HG03432 (cell line): ENCODE results near the gene NHEJ1.

Source experiments
- ATAC-seq: cut with Tn5 transposase; IDR thresholded peaks from one replicate; pipeline ENCODE4 v1.9.1; 2021; ENCODE audit warnings: mild to moderate bottlenecking, moderate library complexity; ENCODE audit not compliant: unreplicated experiment

Gene NHEJ1

DNA sequence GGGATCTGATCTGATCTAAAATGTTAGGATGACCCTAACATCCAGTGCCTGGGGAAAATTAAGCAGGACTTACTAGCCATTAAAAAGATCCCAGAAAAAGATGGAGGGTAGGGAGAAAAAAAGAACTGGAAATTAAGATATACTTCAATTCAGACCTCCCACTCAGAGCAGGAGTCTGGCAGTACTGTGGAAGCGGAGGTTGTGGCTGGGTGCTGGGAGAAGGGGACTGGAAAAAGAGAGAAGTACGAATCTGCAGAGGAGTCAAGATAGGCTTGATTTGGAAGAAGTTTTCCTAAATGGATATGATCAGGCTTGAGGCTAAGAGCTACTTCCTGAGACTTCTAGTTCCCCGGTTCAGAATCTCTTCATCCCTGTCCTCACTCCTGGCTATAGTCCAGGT is 66.4 kb downstream of the NHEJ1 start:
- no peak for ATAC-seq

DNA sequence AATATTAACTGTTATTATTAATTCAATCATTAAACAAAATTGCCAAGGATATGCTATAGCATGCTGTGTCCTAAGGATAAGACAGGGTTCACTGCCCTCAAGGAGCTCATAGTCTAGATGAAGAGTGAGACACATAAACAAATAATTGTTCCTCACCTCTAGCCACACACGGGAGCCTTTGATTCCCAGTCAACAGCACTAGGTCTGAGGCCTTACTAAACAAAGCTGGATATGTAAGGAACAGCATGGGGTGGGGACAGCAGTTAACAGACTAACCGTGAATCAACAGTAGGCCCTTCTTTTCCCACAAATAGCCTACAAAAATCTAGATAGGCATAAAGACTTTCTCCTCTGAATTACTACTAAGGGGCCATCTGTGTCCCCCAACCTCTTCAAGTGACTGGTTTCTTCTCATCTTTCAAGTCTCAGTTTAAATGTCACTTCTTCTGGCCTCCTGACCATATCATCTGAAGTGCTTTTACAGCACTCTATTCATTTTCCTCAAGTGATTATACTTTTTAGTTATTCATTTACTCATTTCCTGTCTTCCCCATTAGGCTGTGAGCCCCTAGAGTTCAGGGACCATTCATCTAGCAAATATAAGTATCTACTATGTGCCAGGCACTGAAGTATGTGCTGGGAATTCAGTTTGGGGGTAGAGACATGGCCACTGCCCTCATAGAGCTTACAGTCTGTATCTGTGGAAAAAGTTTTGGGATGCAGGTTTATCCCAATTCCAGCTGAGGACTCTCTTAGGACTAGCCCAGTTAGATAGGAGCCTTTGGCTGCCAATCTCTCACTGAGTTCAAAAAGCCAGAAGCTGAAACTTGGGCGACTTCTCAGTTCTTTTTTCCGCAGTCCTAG is 69.9 kb downstream of the NHEJ1 start:
- no peak for ATAC-seq

DNA sequence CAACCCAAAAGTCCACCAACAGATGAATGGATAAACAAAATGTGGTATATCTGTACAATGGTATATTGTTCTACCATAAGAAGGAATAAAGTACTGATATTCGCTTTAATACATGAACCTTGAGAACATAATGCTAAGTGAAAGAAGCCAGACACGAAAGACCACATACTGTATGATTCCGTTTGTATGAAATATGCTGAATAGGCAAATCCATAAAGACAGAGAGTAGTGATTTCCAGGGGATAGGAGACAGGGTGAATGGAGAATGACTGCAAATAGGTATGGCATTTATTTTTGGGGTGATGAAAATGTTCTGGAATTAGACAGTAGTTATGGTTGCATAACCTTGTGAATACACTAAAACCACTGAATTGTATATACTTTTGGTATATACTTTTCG is 71.3 kb downstream of the NHEJ1 start:
- ATAC-seq, result no peak

DNA sequence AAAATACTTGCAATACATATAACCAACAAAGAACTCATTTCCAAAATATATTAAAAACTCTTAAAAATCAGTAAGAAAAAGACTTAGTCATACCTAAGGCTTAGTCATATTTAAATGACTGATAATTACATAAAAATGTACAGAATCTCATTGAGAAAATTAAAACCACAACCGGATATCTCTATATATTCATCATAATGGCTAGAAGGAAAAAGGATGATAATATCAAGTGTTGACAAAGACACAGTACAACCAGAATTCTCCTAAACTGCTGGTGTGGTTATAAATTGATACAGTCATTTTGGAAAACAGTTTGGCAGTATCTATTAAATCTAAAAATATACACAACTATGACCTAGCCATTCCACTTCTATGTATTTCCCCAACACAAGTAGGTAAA is 72.8 kb downstream of the NHEJ1 start:
- no peak for ATAC-seq

DNA sequence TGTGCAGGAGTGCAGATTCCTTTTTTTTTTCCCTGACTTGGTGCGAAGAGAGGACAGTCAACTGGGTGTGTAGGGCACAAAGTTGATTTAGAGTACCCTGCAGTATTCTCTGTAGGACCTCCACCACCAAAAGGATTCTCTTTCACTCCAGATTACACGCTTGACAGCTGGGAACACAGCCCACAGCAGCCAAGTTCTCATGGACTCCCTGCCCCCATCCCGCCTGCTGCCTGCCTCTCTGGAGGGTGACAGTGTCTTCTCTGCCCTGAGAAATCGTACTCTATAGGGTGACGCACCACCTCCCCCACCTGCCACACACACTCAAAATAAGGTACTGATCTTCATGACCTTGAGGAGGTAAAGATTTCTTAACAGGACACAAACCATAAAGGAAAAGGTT is 73.3 kb downstream of the NHEJ1 start:
- ATAC-seq, result no peak

DNA sequence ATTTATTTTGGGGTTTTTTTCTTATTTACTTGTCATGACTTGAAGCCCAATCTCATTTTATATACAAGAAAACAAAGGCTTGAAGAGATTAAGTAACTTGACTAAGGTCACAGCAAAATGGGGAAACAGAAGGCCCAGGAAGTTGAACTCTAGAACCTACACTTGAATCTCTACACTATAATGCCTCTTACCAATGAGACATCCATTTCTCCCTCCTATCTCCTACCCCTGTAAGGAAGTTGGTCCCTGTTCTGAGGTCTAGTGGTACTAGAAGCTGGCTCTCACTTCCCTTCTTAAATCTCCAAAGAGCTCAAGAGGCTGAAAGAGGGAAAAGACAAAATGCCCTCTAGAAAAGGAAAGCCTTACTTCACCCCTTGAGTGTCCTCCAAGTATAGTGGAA is 74.4 kb downstream of the NHEJ1 start:
- no peak for ATAC-seq

DNA sequence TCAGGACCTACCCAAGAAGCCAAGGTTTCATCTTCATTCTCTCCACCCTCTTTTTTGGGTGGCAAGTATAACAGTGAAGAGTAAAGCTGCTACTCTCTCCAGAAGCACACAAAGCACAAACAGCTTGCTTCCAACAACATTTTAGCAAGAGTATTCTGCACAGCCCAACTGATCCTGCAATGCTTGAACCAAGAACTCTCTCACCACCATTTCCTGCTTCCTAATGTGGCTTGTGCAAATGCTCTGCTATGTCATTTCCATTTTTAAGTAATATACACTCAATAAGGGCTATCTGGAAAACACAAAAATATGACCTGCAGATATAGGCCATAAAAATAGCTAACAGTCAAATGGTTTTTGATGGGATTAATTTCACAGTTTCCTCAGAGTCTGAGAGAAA is 75.8 kb downstream of the NHEJ1 start:
- no peak for ATAC-seq

DNA sequence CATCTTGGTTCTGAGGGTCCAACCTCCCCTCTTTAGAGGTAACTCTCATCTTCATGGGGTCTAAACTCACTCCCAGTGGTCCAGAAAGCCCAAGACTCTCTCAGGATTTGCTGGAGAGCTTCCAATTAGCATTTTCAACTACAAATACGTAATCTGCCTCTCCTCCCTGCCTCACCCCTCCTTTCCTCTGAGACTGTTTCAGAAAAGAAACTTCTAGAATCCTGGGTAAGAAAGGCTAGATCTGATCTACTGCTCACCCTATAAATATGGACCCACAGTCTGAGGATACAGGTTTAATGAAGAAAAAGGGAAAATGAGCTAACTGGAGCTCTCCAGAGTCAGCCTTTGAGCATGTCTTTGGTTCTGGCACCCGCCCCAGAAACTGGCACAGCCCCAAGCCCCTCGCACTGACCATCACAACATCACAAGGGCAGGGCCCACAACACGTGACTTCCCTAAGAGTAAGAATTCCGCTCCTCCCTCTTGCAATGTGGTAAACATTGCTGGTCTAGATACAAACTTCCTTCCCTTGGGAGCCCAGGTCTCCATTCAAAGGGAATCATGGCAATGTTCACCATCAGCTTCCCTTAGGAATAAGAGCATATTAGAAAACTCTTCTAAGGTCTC is 78.2 kb downstream of the NHEJ1 start:
- no peak for ATAC-seq

DNA sequence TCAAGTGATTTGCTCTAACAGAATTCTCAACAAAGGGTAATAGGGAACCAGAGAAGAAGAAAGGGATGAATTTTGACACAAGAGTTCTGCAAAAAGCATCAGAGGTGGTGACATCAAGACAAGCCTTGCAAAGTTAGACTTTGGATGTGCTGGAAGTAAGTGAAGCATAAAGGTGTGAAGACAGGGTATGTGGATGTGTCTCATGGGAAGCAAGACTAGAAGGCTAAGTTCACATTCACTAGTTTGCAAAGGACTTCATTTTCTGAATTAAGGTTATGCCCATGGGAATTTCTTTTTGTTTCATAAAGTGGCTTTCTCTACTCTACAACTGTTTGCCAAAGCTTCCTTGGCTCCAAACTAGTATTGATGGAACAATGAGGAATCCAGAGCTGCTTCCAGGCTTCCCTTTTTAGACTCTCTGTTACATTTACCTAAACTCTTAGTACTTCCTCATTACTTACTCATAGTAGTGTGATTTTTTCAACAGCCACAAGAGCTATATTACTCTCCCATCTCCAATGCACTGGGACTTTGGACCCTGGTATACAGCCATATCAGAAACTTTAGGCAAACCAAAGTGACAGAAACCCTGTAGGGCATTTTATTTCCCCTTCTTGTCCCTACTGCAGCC is 78.8 kb downstream of the NHEJ1 start:
- no peak for ATAC-seq

DNA sequence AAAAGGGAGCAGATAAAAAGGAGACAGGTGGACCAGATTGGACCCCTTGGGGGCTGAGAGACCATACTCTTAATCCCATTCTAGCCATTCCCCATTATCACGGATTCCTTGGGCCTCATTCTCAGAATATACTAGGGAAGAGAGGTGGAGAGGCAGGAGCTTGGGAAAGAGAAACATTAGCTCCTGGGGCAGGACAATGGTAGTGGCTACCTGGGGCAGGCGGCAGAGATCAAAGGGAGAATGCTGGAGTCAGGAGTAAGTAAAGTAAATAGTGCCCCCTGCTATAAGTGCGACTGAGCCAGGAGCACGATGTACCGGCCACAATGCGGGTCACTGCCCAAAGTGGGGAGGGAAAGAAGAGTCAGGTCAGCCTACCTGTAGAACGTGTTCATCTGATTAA is 79.5 kb downstream of the NHEJ1 start:
- ATAC-seq, result no peak

DNA sequence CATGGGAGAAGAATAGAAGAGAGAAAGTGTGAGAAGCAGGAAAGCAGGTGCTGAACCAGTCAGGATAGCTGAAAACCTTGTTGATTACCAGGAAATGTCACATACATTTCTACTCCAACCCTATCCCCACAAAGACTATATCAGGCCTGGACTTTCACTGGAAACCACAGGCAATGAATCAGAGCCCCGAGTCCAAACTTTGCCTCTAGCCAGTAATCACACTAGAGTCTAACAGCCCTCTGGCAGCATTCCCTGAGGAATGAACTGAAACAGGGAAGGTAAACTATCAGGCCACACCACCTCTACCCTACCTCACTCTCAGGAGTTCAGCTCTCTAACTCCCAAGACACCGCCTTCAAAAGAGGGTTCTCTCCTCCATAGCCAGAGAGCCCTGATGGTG is 81.2 kb downstream of the NHEJ1 start:
- ATAC-seq, result no peak

DNA sequence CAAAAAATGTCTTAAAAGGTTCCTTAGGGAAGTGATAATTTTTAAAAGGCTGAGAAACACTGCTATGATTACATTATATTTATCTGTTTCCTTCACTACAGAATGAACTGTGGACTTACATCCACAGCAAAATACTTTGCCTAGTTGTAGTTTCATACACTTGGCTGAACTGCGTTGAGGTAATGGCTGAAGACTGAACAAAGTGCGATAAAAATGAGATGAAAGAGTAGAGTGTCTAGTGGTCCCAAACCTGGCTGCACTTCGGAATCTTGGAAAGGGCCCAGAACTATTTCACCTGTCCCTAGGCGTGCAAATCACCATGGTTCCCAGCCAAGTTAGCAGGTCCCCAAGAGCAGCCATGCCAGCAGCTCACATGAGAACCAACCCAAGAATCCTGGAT is 81.7 kb downstream of the NHEJ1 start:
- no peak for ATAC-seq

DNA sequence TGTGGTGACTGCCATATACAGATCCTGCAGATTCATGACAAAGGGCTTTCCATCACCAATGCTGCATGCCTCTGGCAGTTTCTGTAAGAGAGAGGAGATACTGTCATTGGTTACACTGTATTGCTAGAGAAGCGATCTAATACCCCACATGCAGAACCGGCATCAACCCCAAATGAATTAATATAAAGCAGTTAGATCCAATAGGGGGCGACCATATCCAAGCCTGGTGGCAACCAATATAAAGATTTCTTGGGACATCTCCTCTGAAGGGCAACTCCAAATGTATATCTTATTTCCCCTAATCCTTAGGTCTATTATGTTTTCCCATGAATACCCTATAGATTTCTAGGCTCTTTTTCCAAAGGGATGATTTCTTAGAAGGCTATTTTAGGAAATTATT is 82.5 kb downstream of the NHEJ1 start:
- ATAC-seq, result no peak

DNA sequence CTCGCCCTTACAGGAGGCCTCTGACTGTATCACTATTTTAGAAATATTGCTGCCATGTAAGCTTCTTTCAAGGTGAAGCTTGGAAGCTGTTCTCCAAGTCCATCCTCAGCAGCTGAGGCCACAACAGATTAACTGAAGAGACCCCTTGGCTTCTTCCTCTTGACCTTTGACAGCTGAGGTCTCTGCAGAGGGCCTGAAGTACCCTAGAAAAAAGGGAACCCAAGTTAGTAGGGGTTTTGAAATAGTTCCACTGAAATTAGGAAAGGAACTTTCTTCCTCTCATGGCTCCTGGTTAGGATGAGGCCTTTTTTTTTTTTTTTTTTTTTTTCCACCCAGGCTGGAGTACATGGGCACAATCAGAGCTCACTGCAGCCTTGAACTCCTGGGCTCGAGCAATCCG is 84.4 kb downstream of the NHEJ1 start:
- ATAC-seq, result no peak

DNA sequence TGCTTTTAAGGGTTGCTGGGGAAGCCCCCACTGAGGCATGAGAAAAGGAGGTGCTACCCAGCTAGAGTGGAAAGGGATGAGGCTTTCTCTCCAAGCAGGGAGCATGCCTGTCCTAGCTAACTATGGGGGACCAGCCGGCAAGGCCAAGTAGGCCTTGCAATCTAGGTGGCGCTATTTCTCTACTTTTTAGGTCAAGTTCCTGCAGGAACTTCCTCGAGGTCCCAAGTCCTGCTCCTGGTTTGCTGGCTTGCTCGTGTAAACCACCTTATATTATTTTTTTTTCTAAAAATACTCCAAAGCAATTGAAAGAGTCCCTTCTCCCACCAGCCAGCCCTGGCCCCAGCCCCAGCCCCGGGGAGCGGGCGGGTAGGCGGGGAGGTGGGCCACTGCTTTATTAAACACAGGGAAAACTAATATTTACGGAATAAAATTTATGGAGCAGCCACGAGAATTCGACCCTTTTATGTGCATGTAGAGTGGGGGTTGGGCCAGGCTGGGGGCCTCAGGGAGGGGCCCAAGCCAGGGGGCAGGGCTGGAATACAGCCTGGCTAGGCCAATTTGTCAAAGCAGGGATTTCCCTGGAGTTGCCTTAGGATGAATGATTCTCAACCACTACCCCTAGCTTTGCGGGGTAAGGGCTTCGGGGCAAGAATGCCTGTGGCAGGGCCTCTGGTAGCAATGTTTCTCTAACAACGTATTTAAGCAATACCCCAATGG is 87.0 kb downstream of the NHEJ1 start:
- no peak for ATAC-seq

DNA sequence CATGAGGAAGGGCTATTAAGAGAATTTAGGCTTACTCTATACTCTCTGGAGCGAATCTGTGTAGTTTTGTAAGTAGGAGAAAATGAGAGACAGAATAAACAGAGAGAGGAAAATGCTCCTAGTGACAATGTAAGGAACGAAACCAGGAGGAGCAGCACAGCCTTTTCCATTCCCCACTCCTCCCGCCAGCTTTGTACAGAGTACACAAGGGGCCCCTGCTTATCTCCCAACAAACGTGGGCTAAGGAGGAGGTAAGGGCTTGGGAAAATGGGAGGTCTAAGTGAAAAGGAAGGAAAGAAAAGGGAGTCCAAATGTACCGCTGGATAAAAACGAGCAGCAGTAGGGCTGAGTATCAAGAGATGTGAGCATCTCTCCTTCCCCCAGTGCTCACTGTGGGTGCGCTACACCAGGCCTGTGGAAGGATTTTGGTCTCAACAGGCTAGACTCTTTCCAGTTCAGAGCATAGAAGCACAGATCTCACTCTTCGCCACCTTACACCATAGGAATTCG is 87.8 kb downstream of the NHEJ1 start:
- ATAC-seq, result no peak

DNA sequence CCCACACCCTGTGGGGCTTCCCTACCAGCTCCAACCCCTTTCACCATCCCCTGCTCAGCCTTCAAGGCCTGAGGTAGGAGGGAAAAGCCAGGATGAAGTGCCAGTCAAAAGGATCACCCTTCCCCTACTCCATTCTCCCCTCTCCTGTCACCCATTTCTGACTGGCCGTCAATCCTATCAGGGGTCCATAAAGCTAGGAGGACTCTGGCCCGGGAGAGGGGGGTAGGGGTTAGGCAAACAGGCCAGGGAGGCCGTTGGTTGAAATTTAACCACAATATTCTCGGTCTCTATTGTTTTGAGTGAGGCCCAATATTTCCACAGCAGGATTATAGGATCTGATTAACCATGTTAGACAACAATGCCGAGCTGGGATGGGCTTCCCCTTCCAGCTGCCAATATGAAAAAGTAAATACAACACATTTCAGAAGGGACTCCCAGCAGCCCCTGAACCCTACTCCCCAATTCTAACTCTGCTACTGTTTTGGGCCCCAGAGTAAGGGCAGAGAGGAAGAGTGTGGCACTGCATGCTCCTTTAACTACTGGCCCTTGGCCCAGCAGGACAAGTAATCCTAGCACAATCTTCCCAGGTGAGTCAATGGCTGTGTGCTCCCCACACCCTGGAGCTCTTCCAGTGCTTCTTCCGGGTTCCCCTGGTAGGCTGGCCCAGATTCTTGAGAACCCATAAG is 89.3 kb downstream of the NHEJ1 start:
- no peak for ATAC-seq

DNA sequence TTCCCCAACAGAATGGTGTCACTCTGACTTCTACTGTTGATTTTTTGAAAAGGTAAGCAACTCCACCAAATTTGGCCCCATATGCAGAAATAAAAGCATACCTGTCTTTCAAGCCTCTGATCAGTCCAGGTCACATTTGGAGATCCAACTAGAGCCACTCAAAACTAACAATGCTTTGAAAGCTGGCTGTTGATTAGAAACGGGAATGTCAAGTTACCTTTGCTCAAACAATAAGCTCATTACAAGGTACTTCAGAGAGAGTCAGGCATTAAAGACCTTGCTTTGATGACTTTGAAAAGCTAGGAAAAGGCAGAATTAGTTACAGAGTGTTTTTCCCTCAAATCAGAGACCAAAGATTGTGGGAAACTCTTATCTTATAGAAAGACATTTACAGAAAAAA is 95.1 kb downstream of the NHEJ1 start:
- no peak for ATAC-seq

DNA sequence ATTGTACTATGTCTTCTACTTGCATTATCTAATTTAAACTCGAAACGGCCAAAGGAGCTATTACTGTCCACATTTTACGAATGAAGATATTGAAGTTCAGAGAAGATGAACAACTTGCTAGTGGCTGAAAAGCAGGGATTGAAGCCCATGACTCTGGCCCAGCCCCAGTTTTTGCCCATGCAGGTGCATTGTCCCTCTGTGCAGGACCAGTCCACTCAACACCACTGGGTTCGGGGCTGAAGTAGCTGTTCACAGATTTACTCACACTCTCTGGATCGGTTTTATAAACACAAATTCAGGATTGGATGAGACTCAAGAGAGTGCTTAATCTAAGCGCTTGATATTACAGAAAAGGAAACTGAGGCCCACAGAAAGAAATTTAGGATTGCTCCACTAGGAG is 98.5 kb downstream of the NHEJ1 start:
- ATAC-seq, result no peak

DNA sequence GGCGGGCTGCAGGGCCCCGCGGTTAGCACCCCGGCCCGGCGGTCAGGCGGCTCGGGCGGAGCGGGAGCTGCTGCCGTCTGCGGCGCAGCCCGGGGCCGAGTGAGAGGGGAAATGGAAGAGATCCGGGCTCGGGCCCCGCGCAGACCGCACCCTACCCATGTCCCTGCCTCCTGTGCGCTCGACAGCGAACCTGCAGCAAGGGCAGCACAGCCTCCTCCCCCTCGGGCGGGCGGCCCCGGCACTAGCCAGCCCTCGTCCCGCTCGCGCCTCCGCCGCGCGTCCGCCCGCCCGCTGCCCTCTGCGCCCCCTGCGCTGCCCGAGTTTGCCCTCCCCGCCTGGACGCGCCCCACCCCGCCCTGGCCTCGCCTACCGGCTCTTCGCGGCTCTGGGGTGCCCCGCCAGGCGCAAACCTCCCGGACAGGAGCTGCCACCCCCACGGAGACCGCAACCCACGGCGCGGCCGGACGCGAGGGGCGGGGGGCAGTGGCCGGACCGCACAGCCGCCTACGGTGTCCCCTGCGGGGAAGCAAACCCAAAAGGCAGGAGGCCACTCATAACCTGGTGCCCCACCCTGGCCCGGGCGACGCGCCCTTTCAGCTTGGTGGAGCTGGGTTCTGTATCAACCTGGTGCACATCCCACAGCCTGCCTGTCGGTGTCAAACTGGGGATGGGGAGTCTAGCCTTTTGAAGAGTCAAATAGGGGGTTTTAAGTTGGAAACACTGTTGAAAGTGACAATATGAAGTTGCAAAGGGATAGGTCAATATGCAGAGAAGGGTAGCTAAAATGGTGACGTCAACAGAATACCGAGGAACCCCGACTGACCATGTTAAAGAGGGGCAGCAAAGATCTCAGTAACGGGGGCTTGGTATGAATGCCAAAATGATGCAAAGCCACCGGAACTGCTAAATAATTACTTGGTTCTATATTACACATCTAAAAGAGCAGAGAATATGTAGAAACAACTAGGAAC is 99.5 kb downstream of the NHEJ1 start, which contains the start of gene IHH:
IHH (minus strand) TSS at position 101 of the 971 bp plus-strand sequence. CDS start 454 bp downstream, outside the sequence.
- no peak for ATAC-seq
